ENCODE results near the gene SCAF11.
"Not testable (repeated sequence)": the region's sequence is repeated elsewhere in the genome, so short reads cannot be mapped to it uniquely, and the experiment has no call there.

- not testable (repeated sequence) for TF ChIP-seq KDM1A (IDR thresholded peaks at IDR 0.05; ENCODE audit: low read depth); BCL3 (IDR thresholded peaks at IDR 0.05); CTCF (IDR thresholded peaks at IDR 0.05); POLR2A (IDR thresholded peaks at IDR 0.05; ENCODE audit: low read length); CEBPB (IDR thresholded peaks at IDR 0.05); MYC (IDR thresholded peaks at IDR 0.05; ENCODE audit: borderline replicate concordance, low read length); FOSB (CRISPR knock-in tag; IDR thresholded peaks at IDR 0.05); HMGXB4 (CRISPR knock-in tag; IDR thresholded peaks at IDR 0.05; ENCODE audit: borderline replicate concordance); HOXA7 (CRISPR knock-in tag; IDR thresholded peaks at IDR 0.05); HDAC2 (IDR thresholded peaks at IDR 0.05); ESRRA (IDR thresholded peaks at IDR 0.05; ENCODE audit: borderline replicate concordance, low read length); JUNB (IDR thresholded peaks at IDR 0.05); EHMT2 (IDR thresholded peaks at IDR 0.05; ENCODE audit: low read depth); MAX (IDR thresholded peaks at IDR 0.05)
Observed at GRCh38 chr12:46000076-46000475, 9.7 kb upstream of the SCAF11 start.

Measured in A549 (cell line).